HepG2 (cell line): ENCODE measurements around the gene ASIC3. TPM values are rescaled to one million over a fixed set of nuclear protein-coding genes. Genes with fewer than 3 reads are reported as not detected.

ENCODE experiments used
- AKNA ChIP-seq: sonication (generic); formaldehyde crosslinking; IDR thresholded peaks from 2 replicates; pipeline ENCODE4 v1.4.0; 2020; ENCODE audit warnings: missing genetic modification reagents, borderline replicate concordance
- BRF2 ChIP-seq: sonication (generic); formaldehyde crosslinking; IDR thresholded peaks from 2 replicates; pipeline ENCODE4 v1.8.1; 2022; ENCODE audit warnings: mild to moderate bottlenecking, missing genetic modification reagents
- GPN1 ChIP-seq: sonication (generic); formaldehyde crosslinking; IDR thresholded peaks from 2 replicates; pipeline ENCODE4 v1.5.1; 2020; ENCODE audit warnings: missing genetic modification reagents, borderline replicate concordance
- KLF6 ChIP-seq: IDR thresholded peaks from 2 replicates; pipeline ENCODE4 v1.8.0; 2016; ENCODE audit warnings: missing biosample characterization, missing genetic modification reagents
- NKX3-1 ChIP-seq: sonication (generic); formaldehyde crosslinking; IDR thresholded peaks from 2 replicates; pipeline ENCODE4 v1.5.0; 2020; ENCODE audit warnings: missing genetic modification reagents
- NPAS2 ChIP-seq: sonication (generic); formaldehyde crosslinking; IDR thresholded peaks from 2 replicates; pipeline ENCODE4 v1.8.0; 2022; ENCODE audit warnings: mild to moderate bottlenecking, missing genetic modification reagents, borderline replicate concordance
- RAD51 ChIP-seq: fragments of 450-650 bp; IDR thresholded peaks from 2 replicates; pipeline ENCODE4 v1.6.1; 2016; ENCODE audit warnings: borderline replicate concordance
- SPEN ChIP-seq: sonication (generic); formaldehyde crosslinking; IDR thresholded peaks from 2 replicates; pipeline ENCODE4 v1.5.1; 2020; ENCODE audit warnings: low read depth, mild to moderate bottlenecking, missing genetic modification reagents
- SRSF1 ChIP-seq: fragments of 200-400 bp; formaldehyde crosslinking; optimal IDR thresholded peaks from 2 replicates; pipeline ENCODE3; 2017; ENCODE audit warnings: mild to moderate bottlenecking, low read depth, low read length, moderate library complexity
- TFAP4 ChIP-seq: sonication (generic); IDR thresholded peaks from 2 replicates; pipeline ENCODE4 v1.6.1; 2016; ENCODE audit warnings: low read depth, borderline replicate concordance
- ZBTB21 ChIP-seq: sonication (generic); formaldehyde crosslinking; IDR thresholded peaks from 2 replicates; pipeline ENCODE4 v1.4.0; 2020; ENCODE audit warnings: missing genetic modification reagents
- ZFY ChIP-seq: sonication (generic); formaldehyde crosslinking; IDR thresholded peaks from 2 replicates; pipeline ENCODE4 v1.4.0; 2020; ENCODE audit warnings: missing genetic modification reagents
- ZNF17 ChIP-seq: sonication (generic); formaldehyde crosslinking; IDR thresholded peaks from 2 replicates; pipeline ENCODE4 v1.5.0; 2020; ENCODE audit warnings: mild to moderate bottlenecking, missing genetic modification reagents
- ZNF275 ChIP-seq: sonication (generic); formaldehyde crosslinking; IDR thresholded peaks from 2 replicates; pipeline ENCODE4 v1.8.0; 2022; ENCODE audit warnings: missing genetic modification reagents, mild to moderate bottlenecking, inconsistent platforms, borderline replicate concordance
- ZNF317 ChIP-seq: sonication (generic); formaldehyde crosslinking; IDR thresholded peaks from 2 replicates; pipeline ENCODE4 v1.5.0; 2020; ENCODE audit warnings: mild to moderate bottlenecking, missing genetic modification reagents
- ZNF431 ChIP-seq: sonication (generic); formaldehyde crosslinking; IDR thresholded peaks from 2 replicates; pipeline ENCODE4 v1.9.0; 2022; ENCODE audit warnings: missing genetic modification reagents, low read depth, mild to moderate bottlenecking, borderline replicate concordance
- ZNF501 ChIP-seq: sonication (generic); formaldehyde crosslinking; IDR thresholded peaks from 2 replicates; pipeline ENCODE4 v1.5.1; 2020; ENCODE audit warnings: mild to moderate bottlenecking, moderate library complexity, missing genetic modification reagents
- ZNF607 ChIP-seq: sonication (generic); formaldehyde crosslinking; IDR thresholded peaks from 2 replicates; pipeline ENCODE4 v1.5.1; 2020; ENCODE audit warnings: missing genetic modification reagents, mild to moderate bottlenecking, borderline replicate concordance
- ZNF770 ChIP-seq: sonication (generic); formaldehyde crosslinking; IDR thresholded peaks from 2 replicates; pipeline ENCODE4 v1.5.0; 2020; ENCODE audit warnings: mild to moderate bottlenecking, missing genetic modification reagents
- polyA plus RNA-seq, 8 experiments: library from polyadenylated mRNA; depleted of rRNA in 3 of 8; stranded (reverse) in 7 of 8; unstranded in 1 of 8; fragments of >200 nt; fragmentation: Illumina TruSeq in 4 of 8; extraction: Trizol in 4 of 8; gene quantifications; 2 replicates each; pipeline versions ENCODE4 v1.2.1 to v1.2.3, GENCODE V29; 2011 to 2016; ENCODE audit warnings: low read depth in 4 of 8, missing spikeins in 1 of 8, mixed read lengths in 1 of 8; ENCODE audit not compliant: insufficient read depth in 1 of 8
- total RNA-seq, 5 experiments: library from RNA; depleted of rRNA; stranded (reverse); fragments of >200 nt; fragmentation: Illumina TruSeq; extraction: Trizol; gene quantifications; 2 replicates each; pipeline ENCODE4 v1.2.3, GENCODE V29; 2016; ENCODE audit warnings: low read depth in 1 of 5

The ASIC3 gene
- total and polyA plus RNA-seq, 2 of the 13 experiments (the other 11 are each of a cell fraction or from before 2014, with no cell fraction given): 0.51 TPM; not detected in 1

- TF ChIP-seq KLF6 (no peak), TFAP4 (0 out of 2 replicates have a peak, but pooled peaks have one; percentile 24), ZFY (peak; percentile 49), ZBTB21 (CRISPR knock-in tag) (no peak), SRSF1 (no peak), ZNF317 (CRISPR knock-in tag) (no peak), RAD51 (no peak), ZNF17 (CRISPR knock-in tag) (no peak), NPAS2 (no peak), AKNA (CRISPR knock-in tag) (no peak), SPEN (CRISPR knock-in tag) (peak; percentile 46; the same call in 1 of the 2 replicates), NKX3-1 (CRISPR knock-in tag) (no peak), GPN1 (CRISPR knock-in tag) (no peak), ZNF501 (CRISPR knock-in tag) (0 out of 2 replicates have a peak, but pooled peaks have one; percentile 45), ZNF607 (CRISPR knock-in tag) (no peak), ZNF431 (CRISPR knock-in tag) (no peak), BRF2 (CRISPR knock-in tag) (no peak), ZNF770 (CRISPR knock-in tag) (peak; percentile 20; the same call in 1 of the 2 replicates), ZNF275 (CRISPR knock-in tag) (no peak)
These were observed 34.9 kb downstream of the ASIC3 start, which contains the start of gene TMUB1 (continued) for GRCh38 chr7:151083071-151083823.
